CD4-positive, alpha-beta T cell treated with Interleukin-17A for 4 hours (primary cell): ENCODE results near the gene HMG20B.
A peak's percentile ranks its signal among the peaks of the same experiment; 100 is the strongest.

ENCODE experiments used
- DNase-seq: peaks from one replicate; pipeline ENCODE4 v3.0.0-alpha.2; 2020; ENCODE audit warnings: mixed read lengths

The HMG20B gene

DNA sequence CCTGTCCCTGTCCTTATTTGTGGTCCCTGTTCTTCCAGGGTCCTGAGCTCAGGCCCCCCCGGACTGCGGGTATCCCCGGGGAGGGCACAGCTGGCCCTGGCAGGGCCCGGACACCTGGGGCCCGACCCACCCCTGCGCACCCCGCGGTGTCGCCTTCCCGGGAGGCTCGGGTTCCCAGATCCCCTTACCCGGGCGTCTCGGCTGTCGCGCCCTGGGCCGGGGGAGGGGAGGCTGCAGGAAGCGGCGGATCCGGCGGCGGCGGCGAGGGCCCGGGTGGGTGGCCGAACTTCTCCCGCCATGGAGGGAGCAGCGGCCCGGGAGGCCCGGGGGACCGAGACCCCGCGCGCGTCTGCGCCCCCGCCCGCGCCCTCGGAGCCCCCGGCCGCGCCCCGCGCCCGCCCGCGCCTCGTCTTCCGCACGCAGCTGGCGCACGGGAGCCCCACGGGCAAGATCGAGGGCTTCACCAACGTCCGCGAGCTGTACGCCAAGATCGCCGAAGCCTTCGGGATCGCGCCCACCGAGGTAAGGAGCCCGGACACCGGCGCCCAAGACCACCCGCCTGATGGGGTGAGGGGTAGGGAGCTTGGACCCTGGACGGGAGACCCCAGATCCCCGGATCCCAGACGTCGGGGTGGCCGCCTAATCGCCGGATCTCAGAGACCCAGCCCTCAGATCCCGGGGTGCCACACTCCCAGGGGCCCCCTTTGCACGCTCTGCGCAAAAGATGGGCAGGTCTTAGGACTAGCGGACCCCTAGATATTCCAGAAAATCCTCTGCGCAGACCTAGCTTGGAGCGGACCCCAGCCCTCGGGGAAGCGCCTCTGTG lies 12.8 kb downstream of the HMG20B start, which contains the start of gene GIPC3:
TSS of gene GIPC3 (plus strand) at position 178 of the 826 bp plus-strand sequence. CDS start at position 298, 120 bp downstream.
- DNase-seq = peak; percentile 51

DNA sequence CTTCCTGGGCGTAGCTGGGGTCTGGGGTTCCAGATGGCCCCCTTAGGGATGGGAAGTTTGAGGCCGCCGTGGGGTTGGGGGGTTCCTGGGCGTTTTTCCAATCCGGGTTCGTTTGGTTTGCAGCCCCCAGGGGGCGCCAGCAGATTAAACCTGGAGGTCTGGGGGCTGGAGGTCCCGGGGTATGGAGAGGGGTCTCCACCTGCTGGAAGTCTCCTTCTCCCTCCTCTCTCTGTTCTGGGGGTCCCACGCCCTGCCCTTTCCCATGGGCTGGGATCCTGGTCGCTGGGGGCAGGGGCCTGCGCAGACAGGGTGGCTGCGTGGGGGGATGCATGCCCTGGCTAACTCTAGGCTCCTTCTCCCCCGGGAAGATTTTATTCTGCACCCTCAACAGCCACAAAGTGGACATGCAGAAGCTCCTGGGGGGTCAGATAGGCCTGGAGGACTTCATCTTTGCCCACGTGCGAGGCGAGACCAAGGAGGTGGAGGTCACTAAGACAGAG lies 13.4 kb downstream of the HMG20B start:
- DNase-seq = peak; percentile 75

DNA sequence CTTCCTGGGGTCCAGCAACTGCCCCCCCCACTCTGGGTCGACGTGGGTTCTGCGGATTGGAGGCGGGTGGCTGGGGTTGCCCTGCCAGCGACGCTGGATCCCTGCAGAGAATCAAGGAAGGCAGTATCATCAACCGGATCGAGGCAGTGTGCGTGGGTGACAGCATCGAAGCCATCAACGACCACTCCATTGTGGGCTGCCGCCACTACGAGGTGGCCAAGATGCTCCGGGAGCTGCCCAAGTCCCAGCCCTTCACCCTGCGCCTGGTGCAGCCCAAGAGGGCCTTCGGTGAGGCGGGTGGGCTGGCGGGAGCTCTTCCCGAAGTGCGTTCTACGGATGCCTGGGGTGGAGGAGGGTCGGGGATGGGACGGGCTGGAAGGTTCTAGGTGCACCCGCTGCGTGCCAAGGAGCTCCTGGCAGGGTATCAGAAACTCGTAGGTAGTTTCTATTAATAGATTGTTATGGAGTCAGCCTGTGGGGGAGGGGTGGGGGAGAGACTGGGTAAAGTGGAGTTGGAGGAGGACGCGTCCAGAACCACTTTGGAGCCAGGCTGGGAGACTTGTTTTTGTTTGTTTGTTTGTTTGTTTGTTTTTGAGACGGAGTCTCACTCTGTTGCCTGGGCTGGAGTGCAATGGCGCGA lies 14.1 kb downstream of the HMG20B start:
- no peak for DNase-seq

DNA sequence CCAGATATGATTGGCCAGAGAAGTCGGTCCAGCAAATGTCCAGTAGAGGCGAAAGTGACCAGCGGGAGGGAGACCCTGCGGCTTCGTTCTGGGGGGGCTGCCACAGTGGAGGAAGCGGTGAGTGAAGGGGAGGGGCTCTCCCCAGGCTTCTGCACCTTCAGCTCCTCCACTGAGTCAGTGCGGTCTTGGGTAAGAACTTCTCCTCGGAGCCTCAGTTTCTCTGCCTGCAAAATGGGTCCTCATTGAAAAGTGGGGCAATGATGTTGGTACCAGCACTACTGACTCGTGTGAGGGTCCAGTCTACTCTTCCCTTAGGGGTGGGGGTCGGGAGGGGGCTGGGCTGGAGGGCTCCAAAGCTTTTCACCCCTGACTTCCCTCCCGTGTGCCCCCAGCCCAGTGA lies 16.7 kb downstream of the HMG20B start:
- DNase-seq = no peak

DNA sequence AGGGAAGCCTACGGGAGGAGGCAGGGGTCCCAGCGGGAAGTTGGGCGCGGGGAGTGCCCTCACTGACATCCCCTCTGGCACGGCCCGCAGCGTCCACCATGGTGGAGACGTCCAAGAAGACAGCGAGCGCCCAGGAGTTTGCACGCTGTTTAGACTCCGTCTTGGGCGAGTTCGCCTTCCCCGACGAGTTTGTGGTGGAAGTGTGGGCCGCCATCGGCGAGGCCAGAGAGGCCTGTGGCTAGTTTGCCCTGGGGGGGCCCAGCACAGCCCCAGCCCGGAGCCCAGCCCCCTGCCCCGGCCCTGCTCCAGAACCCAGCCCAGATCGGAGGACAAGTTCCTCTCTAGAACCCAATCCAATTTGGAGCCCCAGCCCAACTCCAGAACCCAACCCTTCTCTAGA lies 17.2 kb downstream of the HMG20B start:
- DNase-seq = no peak

DNA sequence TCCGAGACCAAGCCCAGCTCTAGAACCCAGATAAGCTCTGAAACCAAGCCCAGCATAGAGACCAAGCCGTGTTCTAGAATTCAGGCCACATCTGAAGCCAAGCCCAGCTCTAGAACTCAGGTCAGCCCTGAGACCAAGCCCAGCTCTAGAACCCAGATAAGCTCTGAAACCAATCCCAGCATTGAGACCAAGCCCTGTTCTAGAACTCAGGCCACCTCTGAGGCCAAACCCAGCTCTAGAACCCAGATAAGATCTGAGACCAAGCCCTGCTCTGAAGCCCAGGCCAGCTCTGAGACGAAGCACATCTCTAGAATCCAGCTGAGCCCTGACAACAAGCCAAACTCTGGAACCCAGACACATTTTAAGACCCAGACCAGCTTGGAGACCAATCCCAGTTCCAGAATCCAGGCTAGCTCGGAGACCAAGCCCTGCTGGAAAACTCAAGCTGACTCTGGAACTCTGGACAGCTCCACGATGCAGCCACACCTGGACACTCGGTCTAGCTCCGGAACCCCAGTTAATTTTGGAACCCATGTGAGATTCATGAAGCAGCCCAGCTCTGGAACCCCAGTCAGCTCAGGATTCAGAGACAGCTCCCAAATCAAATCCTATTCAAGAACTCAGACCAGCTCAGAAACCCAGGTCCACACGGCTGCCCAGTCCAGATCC lies 18.4 kb downstream of the HMG20B start:
- no peak for DNase-seq

DNA sequence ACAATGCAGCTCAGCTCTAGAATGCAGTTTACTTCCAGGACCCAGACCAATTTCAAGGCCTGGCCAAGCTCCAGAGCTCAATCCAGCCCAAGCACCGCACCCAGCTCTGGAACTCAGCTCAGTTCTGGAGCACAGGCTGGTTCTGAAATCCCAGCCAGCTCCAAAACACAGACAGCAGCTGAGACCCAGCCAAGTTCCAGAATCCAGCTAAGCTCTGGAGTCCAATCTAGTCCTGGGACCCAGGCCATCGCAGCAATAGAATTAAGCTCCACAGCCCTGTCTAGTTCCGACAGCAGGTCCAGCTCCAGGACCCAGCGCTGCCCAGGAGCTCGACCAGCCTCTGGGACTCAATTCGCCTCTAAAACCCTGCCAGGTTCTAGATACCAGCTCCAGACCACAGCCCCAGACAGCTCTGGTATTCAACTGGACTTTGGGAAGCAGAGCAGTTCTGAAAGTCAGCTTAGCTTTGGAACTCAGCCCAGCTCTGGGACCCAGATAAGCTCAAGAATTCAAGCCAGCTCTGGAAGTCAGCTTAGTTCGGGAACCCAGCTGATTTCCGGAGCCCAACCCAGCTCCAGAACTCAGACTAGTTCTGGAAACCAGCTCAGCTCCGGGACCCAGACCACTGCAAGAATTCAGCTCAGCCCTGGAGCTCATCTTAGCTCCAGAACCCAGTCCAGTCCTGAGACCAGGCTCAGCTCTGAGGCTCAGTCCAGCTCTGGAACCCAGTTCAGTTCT lies 19.3 kb downstream of the HMG20B start:
- no peak for DNase-seq

DNA sequence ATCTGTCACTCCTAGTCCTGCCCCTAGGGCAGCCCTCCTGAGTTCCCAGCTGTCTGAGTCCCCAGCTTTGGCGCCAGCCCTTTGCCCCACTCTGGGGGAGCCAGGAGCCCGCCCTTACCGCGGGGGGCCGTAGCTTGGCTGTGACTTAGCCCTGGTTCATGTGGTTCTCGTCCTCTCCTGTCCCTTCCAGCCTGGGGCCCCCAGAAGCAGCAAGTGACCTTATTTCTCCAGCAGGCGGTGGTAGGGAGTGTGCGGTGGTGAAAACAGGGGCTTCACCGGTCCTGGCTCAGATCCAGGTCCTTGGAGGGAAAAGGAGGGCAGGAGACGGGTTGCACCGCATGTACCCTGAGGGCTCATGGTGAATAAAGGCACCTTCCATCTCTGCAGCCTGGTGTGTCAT lies 20.4 kb downstream of the HMG20B start:
- no peak for DNase-seq

DNA sequence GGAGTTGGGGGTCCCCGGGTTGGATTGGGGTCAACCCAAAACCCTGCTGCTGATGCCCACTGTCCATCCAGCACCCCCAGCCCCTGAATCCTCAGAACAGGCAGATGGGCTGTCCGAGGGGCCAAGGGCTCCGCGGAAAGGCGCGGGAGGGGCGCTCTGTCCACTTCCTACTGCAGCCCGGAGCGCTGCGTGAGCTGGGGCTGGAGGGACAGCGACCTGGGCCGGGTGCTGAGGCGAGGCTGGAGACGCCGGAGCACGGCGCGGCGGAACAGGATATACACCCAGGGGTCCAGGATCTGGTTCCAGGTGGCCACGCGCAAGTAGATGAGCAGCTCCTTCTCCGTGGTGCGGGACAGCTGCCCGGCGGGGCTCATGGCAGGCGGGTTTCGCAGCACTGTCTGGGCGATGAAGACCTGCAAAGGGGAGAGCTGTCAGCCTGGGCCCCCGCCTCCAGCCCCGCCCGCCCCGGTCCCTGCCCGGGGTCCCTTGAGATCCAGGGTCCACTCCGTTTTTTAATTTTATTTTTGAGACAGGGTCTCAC lies 22.8 kb downstream of the HMG20B start:
- no peak for DNase-seq

DNA sequence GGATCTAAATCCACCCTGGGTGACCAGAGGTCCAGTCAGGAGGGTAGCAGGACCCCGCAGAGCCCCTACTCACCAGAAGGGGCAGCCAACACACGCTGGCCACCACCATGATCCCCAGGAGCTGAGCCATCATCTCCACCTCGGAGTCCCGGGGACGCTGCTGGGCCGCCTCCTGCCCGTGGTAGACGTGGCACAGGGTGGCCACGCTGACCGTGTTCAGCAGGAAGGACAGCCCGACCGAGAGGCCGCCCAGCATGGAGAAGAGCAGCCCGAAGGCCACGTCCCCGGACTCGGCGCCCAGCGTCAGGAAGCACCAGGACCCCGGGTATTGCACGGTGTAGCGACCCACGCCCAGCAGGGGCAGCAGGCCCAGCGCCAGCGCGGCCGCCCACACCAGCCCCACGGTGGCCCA lies 27.0 kb downstream of the HMG20B start:
- no peak for DNase-seq

DNA sequence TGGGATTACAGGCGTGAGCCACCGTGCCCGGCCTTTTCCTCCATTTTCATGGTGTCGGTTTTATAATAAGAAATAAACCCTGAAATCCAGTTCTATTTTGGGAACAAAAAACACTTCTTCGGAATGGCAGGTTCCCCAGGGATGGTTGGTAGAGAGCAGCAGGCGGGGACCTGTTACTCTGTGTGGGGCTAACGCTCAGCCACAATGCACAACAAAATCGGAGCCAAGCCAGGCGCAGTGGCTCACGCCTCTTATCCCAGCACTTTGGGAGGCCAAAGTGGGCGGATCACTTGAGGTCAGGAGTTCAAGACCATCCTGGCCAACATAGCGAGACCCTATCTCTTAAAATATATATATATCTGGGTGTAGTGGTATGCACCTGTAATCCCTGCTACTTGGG lies 28.3 kb downstream of the HMG20B start:
- DNase-seq = no peak

DNA sequence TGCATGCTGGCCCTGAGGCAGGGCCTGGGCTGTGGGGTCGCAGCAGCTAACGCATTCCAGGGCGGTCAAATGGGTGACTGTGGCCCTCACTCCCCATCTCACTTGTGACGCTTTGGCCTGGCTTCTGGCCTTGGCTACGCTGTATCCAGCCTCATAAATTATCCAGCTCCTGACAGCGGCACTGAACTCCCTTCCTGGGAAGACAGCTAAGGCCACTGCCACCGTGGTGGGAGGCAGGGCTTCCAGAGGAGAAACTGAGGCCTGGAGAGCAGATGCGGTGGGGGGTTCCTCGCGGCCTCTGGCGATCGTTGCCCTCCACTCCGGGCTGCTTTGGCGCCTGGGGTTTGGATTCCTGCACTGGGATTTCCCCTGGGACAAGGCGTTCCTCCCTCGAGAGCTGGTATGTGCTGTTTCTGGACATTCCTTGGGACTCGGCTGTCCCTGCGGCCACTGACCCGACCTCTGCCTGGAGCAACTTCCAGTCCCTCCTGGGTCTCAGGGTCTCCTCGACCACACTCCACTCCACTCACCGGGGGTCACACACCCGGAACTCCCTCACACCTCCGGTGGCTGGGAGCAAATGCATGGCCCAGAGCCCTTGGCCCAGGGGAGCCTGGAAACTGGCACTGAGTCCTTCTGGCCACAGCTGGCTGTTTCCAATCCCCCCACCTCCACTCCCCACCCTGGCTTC lies 30.5 kb downstream of the HMG20B start:
- DNase-seq = no peak

DNA sequence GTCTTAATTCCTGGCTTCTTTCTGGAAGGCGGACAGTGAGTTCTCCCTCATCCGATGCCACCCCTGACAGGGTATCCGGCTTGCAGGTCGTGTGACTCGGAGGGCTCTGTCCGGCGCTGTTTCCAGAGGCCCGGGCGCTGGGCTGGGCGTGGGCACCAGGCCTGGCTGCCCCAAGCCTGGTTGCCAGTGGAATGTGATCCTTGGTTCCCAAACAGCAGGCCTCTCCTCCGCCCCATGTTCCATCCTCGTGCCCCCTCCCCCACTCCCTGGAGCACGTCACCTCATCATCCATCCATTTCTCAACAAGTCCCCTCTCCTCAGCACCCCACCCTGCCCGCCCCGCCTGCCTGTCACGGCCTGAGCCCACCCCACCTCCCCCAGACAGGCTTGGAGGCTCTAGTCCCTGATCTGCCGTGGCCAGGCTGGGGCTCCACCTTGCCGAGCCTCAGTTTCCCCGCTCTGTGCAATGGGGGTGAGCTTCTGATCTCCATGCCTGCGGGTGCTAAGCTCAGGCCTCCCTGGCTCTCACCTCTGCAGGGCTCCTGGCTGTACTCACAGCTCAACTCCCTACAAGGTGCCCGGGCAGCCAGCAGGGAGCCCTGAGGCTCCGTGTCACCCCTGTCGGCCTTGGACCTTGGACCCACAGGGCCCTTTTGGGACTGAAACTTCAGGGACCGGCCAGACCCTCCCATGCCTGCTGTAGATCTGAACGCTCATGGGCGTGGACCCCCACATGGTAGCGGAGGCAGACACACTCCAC lies 31.7 kb downstream of the HMG20B start:
- no peak for DNase-seq

DNA sequence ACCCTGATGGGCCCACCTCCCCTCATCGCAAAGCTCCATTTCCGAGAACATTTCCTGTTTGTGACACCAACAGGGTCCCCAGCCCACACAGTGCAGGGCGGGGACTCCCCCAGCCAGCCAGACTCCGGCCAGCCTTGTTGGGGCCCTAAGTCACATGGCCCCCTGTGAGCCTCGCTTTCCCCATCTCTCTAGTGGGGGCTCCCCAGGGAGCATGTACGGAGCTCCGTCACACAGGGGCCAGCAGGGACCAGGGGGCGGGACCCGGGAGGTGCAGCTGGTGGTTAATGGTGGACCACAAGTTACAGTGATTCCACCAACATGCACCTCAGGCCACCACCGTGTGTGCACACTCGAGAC lies 32.2 kb downstream of the HMG20B start:
- DNase-seq = peak; percentile 49

DNA sequence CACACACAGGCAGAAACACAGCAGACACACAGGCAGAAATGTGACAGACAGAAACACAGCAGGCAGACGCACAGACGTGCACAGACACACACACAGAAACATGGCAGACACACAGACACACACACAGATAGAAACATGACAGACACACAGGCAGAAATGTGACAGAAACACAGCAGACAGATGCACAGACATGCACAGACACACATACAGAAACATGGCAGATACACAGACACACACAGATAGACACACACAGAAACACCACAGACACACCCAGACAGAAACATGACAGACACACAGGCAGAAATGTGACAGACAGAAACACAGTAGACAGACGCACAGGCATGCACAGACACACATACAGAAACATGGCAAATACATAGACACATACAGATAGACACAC lies 32.6 kb downstream of the HMG20B start:
- no peak for DNase-seq

DNA sequence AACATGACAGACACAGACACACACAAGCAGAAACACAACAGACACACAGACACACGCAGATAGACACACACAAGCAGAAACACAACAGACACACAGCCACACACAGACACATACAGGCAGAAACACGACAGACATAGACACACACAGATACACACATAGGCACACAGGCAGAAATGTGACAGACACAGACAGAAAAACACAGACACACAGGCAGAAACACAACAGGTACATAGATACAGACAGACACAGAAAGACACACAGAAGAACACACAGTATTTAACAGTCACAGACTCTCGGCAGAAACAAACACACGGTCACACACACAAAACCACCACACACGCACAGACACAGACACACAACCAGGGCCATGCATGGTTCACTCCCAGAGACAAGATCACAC lies 33.0 kb downstream of the HMG20B start:
- no peak for DNase-seq

DNA sequence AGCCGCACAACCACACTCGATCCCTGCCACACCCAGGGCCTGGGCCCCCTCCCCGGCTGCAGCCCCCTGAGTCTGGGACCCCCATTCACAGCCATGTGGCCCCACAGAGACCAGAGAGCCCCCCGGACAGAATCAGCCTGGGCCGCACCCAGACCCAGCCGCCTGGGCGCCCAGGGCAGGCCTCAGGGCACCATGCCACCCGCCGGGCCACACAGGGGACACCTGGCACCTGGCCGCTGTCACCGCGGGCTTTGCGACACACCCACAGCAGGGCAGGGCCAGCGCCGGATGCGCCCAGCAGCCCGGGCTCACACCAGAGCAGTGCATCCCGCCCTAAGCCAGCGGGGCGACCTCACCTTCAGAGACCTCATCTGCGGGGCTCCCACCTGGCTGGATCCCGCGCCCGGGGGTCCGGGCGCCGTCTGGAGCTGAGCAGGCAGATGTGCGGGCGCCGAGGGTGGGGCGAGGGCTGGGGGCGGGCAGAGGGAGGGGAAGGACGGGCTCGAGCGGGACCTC lies 33.5 kb downstream of the HMG20B start:
- DNase-seq = peak; percentile 62

DNA sequence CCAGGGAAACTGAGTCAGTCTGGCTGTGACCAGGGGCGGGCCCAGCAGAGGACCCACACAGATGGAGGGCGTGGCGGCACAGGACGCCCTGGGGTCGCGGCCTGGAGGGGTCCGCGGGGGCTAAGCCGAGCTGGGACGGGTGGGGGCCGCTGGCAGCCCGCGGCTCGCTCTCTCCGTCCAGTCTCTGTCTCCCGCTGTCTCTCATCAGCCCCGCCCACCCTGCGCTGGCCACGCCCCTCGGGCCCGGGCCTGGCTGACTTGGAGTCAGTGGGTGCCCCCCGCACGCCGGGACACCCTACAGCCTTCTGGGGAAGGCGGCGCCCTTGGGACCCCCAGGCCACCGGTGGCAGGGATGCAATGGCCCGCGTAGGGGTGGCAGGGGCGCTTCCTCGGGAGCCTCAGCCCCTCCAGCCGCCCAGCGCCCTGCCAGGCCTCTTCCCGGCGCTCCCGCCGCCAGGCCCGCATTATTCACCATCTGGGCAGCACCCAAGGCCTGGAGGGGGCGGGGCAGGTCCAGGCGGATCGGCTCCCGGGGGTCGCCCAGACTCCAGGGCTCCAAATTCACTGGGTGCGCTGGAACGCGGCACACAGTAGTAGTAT lies 34.0 kb downstream of the HMG20B start, which contains the start of gene TBXA2R:
TSS of gene TBXA2R (minus strand) at position 186 of the 600 bp plus-strand sequence. CDS start 6,241 bp downstream, outside the sequence.
- DNase-seq = peak; percentile 76

DNA sequence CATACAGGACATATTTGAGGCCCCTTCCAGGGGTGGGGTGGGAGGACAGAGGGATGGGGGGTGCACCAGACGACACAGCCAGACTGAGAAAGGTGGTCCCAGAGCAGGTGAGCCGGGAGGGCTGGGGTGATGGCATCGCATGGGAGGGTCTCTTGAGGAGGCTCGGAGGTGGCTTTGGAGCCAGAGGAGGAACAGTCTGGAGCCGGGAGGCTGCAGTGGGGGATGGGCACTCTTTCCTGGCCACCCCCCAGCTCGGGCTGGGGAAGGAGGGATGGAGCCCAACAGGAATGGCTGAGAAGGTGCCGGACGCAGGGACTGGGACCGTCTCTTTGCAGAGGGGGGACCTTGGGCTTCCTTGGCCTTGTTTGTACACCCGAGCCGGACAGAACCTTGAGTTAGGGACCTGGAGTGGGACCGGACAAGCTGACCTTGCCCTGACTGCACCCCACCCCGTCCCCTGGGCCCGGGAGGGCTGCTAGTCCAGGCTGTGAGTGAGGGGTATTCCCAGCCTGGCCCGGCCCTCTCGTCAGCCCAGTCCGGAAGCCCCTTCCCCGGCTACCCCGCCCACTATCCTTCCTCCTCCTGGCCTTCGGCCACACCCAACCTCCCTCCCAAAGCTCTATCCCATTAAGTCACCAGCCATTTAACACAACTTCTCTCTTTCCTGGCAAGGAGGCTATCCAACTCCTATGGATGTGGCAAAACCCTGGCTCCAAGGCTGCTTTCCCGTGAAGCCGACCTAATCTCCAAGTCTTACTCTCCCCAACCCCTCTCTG lies 34.7 kb downstream of the HMG20B start:
- DNase-seq = no peak
